Fibroblast of lung (primary cell): ENCODE results near the gene PLEKHG4B. TPM values are rescaled to one million over a fixed set of nuclear protein-coding genes. Genes with fewer than 3 reads are reported as not detected.

ENCODE experiments used
- DNase-seq, 2 donors: peaks; one replicate each; pipeline versions ENCODE4 v3.0.0 to v3.0.0-alpha.2; 2010; ENCODE audit warnings: low read depth in 2 of 2
- H2AFZ ChIP-seq: 2 replicates; pipeline ENCODE4 v1.5.1; 2012; ENCODE audit warnings: low read length, control low read depth, inconsistent platforms
- H3K27ac ChIP-seq: 2 replicates; pipeline ENCODE4 v1.5.1; 2011; ENCODE audit warnings: low read length, control low read depth; ENCODE audit not compliant: insufficient read depth
- H3K27me3 ChIP-seq: 2 replicates; pipeline ENCODE4 v1.5.1; 2011; ENCODE audit warnings: mild to moderate bottlenecking, low read length; ENCODE audit not compliant: control insufficient read depth, insufficient read depth
- H3K36me3 ChIP-seq: 2 replicates; pipeline ENCODE4 v1.5.1; 2011; ENCODE audit warnings: low read length; ENCODE audit not compliant: control insufficient read depth, insufficient read depth
- H3K4me1 ChIP-seq: 2 replicates; pipeline ENCODE4 v1.5.1; 2011; ENCODE audit warnings: low read length; ENCODE audit not compliant: control insufficient read depth, insufficient read depth; ENCODE audit errors: extremely low read depth
- H3K4me2 ChIP-seq: 2 replicates; pipeline ENCODE4 v1.5.1; 2011; ENCODE audit warnings: low read length, control low read depth; ENCODE audit not compliant: insufficient read depth; ENCODE audit errors: extremely low read depth
- H3K4me3 ChIP-seq, 4 experiments: fragments of 200-600 bp in 1 of 4; sonication (generic) in 1 of 4; replicated peaks in 1 of 4; 2 replicates each; pipeline ENCODE4 v1.5.1; 2011 to 2016; ENCODE audit warnings: low read length in 4 of 4, low read depth in 3 of 4, mild to moderate bottlenecking in 3 of 4, control low read depth in 2 of 4, inconsistent platforms in 1 of 4, mixed read lengths in 1 of 4; ENCODE audit not compliant: insufficient read depth in 1 of 4; ENCODE audit errors: control extremely low read depth in 1 of 4
- H3K79me2 ChIP-seq: 2 replicates; pipeline ENCODE4 v1.5.1; 2012; ENCODE audit warnings: mild to moderate bottlenecking, low read length, inconsistent platforms; ENCODE audit not compliant: control insufficient read depth, insufficient read depth
- H3K9ac ChIP-seq: 2 replicates; pipeline ENCODE4 v1.5.1; 2011; ENCODE audit warnings: mild to moderate bottlenecking, low read length, control low read depth; ENCODE audit not compliant: insufficient read depth
- H3K9me3 ChIP-seq: 2 replicates; pipeline ENCODE4 v1.5.1; 2012; ENCODE audit warnings: low read depth, low read length; ENCODE audit not compliant: control insufficient read depth, insufficient read depth
- H4K20me1 ChIP-seq: 2 replicates; pipeline ENCODE4 v1.5.1; 2011; ENCODE audit warnings: low read length; ENCODE audit not compliant: control insufficient read depth, insufficient read depth; ENCODE audit errors: extremely low read depth
- EZH2 ChIP-seq: IDR thresholded peaks from 2 replicates; pipeline ENCODE4 v1.5.1; 2012; ENCODE audit warnings: low read length, control low read depth, mild to moderate bottlenecking; ENCODE audit errors: missing control alignments
- polyA plus RNA-seq, 2 donors: library from polyadenylated mRNA; depleted of rRNA in 1 of 2; stranded (reverse) in 1 of 2; unstranded in 1 of 2; fragments of >200 nt; gene quantifications; 2 replicates each; pipeline ENCODE4 v1.2.1, GENCODE V29; 2011 to 2012; ENCODE audit warnings: missing spikeins in 1 of 2
- total RNA-seq: library from RNA; depleted of rRNA; stranded (reverse); fragments of >200 nt; gene quantifications from 2 replicates; pipeline ENCODE4 v1.2.1, GENCODE V29; 2014
- TF ChIP-seq, protein P1 (sequence below), 2 donors: IDR thresholded peaks in 1 of 2; conservative IDR thresholded peaks in 1 of 2; 1 replicate in 1 of 2; 2 replicates in 1 of 2; pipeline ENCODE4 v1.5.1; 2011 to 2012; ENCODE audit warnings: low read length in 2 of 2, control low read depth in 1 of 2, inconsistent platforms in 1 of 2, low read depth in 1 of 2, mild to moderate bottlenecking in 1 of 2

The PLEKHG4B gene
- total and polyA plus RNA-seq, 2 donors (not counting 1 experiment from before 2014, with no cell fraction given), result under 0.01 to 0.08 TPM

DNA sequence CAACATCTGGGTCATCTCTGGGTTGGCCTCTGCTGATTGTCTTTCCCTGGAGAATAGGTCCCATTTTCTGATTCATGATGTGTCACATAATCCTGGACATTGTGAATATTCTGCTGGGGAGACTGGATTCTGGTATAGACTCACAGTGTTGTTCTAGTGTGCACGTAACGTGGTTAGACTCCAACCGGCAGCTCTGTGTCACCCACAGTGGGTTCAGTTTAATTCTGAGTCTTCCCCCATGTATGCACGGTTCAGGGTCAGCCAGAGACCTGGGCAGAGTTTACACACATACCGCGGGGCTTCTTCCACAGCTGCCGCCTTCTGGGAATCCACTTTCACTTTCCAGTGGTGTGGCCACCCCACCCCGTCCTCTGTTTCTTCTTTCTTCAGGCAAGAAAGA, 61.3 kb downstream of the PLEKHG4B start:
- Histone ChIP-seq H3K79me2 (no peaks in the 10 kb centered on the region), H3K9me3 (no peaks in the 10 kb centered on the region), H3K4me1 (no peaks in the 10 kb centered on the region), H4K20me1 (no peaks in the 10 kb centered on the region), H2AFZ (no peak overlapping the region), H3K4me3 (peak overlapping the region in 1 of 4 experiments; percentile 33), H3K27me3 (no peaks in the 10 kb centered on the region), H3K27ac (no peak overlapping the region), H3K36me3 (no peaks in the 10 kb centered on the region), H3K9ac (no peak overlapping the region), H3K4me2 (no peak overlapping the region)
- no peak for TF ChIP-seq EZH2
- TF ChIP-seq, protein P1, sequence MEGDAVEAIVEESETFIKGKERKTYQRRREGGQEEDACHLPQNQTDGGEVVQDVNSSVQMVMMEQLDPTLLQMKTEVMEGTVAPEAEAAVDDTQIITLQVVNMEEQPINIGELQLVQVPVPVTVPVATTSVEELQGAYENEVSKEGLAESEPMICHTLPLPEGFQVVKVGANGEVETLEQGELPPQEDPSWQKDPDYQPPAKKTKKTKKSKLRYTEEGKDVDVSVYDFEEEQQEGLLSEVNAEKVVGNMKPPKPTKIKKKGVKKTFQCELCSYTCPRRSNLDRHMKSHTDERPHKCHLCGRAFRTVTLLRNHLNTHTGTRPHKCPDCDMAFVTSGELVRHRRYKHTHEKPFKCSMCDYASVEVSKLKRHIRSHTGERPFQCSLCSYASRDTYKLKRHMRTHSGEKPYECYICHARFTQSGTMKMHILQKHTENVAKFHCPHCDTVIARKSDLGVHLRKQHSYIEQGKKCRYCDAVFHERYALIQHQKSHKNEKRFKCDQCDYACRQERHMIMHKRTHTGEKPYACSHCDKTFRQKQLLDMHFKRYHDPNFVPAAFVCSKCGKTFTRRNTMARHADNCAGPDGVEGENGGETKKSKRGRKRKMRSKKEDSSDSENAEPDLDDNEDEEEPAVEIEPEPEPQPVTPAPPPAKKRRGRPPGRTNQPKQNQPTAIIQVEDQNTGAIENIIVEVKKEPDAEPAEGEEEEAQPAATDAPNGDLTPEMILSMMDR (conservative IDR thresholded peaks at IDR 0.05 in 1 of 2, IDR thresholded peaks at IDR 0.05 in 1 of 2; ENCODE audit: low read depth in 1 of 2, low read length in 2 of 2), result no peak
- peak; percentile 40 to 75 for DNase-seq

DNA sequence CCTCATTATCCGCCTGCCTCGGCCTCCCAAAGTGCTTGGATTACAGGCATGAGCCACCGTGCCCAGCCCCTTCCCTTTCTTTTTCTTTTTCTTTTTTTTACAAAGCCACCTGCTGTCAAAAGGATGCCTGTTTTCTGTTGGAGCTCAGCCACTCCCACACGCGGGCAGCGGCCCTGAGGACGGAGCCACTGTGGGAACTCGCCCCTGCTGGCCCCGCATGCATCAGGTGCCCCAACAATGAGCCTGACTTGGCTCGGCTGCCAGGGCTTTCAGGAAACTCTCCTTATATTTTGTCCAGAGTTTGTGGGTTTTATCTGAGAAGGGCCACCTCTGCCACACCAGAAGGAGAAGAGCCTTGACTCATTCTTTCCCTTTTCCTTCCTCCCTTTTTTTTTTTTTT, 62.3 kb downstream of the PLEKHG4B start:
- H3K9ac ChIP-seq, result no peak overlapping the region
- H3K4me2 ChIP-seq, result no peak overlapping the region
- H3K9me3 ChIP-seq, result no peaks in the 10 kb centered on the region
- no peaks in the 10 kb centered on the region for H3K79me2 ChIP-seq
- H3K27ac ChIP-seq, result no peak overlapping the region
- H3K27me3 ChIP-seq, result no peaks in the 10 kb centered on the region
- no peaks in the 10 kb centered on the region for H3K36me3 ChIP-seq
- TF ChIP-seq, protein P1 (conservative IDR thresholded peaks at IDR 0.05 in 1 of 2, IDR thresholded peaks at IDR 0.05 in 1 of 2; ENCODE audit: low read depth in 1 of 2, low read length in 2 of 2), result no peak
- TF ChIP-seq EZH2, result no peak
- no peaks in the 10 kb centered on the region for H4K20me1 ChIP-seq
- DNase-seq, result peak in 1 of 2 donors; percentile 27
- no peak overlapping the region for H3K4me3 ChIP-seq
- H3K4me1 ChIP-seq, result no peaks in the 10 kb centered on the region
- no peak overlapping the region for H2AFZ ChIP-seq

DNA sequence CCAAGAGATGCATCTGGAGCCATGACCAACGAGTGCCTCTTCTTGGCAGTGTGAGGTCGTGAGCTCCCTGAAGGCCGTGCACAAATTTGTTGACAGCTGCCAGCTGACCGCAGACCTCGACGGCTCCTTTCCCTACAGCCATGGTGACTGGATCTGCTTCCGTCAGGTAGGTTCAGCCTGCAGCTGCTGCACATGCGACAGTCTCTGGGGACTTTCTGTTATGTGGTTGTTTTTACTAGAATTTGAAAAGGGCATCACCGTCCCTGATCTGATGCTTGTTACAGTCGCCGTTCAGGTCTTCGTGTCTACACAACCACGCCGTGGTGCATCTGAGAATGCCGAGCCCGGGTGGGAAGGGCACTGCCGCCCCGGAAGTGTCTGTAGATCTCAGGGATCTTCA, 62.9 kb downstream of the PLEKHG4B start:
- no peak for DNase-seq
- Histone ChIP-seq H3K9me3 (no peaks in the 10 kb centered on the region), H2AFZ (no peak overlapping the region), H3K4me1 (no peaks in the 10 kb centered on the region), H3K27me3 (no peaks in the 10 kb centered on the region), H3K4me3 (no peak overlapping the region), H3K36me3 (no peaks in the 10 kb centered on the region), H3K4me2 (no peak overlapping the region), H3K9ac (no peak overlapping the region), H3K79me2 (no peaks in the 10 kb centered on the region), H4K20me1 (no peaks in the 10 kb centered on the region), H3K27ac (no peak overlapping the region)
- TF ChIP-seq, protein P1 (conservative IDR thresholded peaks at IDR 0.05 in 1 of 2, IDR thresholded peaks at IDR 0.05 in 1 of 2; ENCODE audit: low read depth in 1 of 2, low read length in 2 of 2), result no peak
- TF ChIP-seq EZH2, result no peak
